HL-60 (cell line): ENCODE data around the gene ACTN4.

Experiments used
- DNase-seq, 2 experiments: peaks; one replicate each; pipeline ENCODE4 v3.0.0-alpha.2; 2010 to 2020; ENCODE audit warnings: low read depth in 1 of 2, low spot score in 1 of 2
- H3K27ac ChIP-seq: fragments of 250-450 bp; sonication (Bioruptor Pico); replicated peaks from 2 replicates; pipeline ENCODE4 v1.5.1; 2020; ENCODE audit warnings: mild to moderate bottlenecking, moderate library complexity
- H3K27me3 ChIP-seq: fragments of 250-450 bp; sonication (Bioruptor Pico); 2 replicates; pipeline ENCODE4 v1.5.1; 2021; ENCODE audit warnings: mild to moderate bottlenecking, moderate library complexity; ENCODE audit not compliant: insufficient read depth, poor library complexity, severe bottlenecking
- H3K4me3 ChIP-seq: replicated peaks from 2 replicates; pipeline ENCODE4 v1.5.1; 2011; ENCODE audit warnings: mild to moderate bottlenecking, control low read depth, low read length; ENCODE audit not compliant: insufficient read depth
- GABPA ChIP-seq: IDR thresholded peaks from 2 replicates; pipeline ENCODE4 v1.6.1; 2012; ENCODE audit warnings: low read depth
- POLR2AphosphoS5 ChIP-seq: IDR thresholded peaks from 2 replicates; pipeline ENCODE4 v1.6.1; 2012; ENCODE audit warnings: low read depth
- SPI1 ChIP-seq: IDR thresholded peaks from 2 replicates; pipeline ENCODE4 v1.6.1; 2012; ENCODE audit warnings: low read depth, mild to moderate bottlenecking, borderline replicate concordance
- TF ChIP-seq, protein P1 (sequence below): IDR thresholded peaks from one replicate; pipeline ENCODE4 v1.5.1; 2011; ENCODE audit warnings: low read length, control low read depth, inconsistent platforms; ENCODE audit not compliant: insufficient read depth
- TF ChIP-seq, protein P2 (sequence below): IDR thresholded peaks from 2 replicates; pipeline ENCODE4 v1.6.1; 2012; ENCODE audit warnings: low read depth; ENCODE audit not compliant: insufficient replicate concordance

ACTN4 gene

DNA sequence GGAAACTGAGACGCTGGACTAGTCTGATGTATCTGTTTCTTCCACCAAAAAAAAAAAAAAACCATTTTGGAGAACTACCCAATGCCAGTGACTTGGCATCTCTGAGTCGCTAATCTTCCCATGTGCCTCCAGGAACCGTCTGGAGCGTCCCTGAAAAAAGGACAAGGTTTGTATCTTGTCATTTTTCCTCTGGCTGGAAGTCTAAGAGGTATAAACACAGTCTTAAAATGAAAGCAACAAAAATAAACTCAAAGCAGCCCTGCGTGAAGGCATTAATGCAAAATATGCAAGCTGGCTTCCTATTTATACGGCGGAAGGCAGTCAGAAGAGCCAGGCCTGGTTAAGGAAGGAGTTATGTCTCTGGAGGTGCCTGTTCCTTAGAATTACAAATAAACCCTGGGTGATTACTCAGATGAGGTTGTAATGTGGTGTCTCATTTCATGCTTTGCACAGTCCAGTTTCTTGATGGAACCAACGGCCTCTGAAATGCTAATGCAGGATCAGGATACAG lies 20.3 kb downstream of the ACTN4 start:
- TF ChIP-seq GABPA (no peak), POLR2AphosphoS5 (no peak), SPI1 (no peak)
- TF ChIP-seq, protein P1, sequence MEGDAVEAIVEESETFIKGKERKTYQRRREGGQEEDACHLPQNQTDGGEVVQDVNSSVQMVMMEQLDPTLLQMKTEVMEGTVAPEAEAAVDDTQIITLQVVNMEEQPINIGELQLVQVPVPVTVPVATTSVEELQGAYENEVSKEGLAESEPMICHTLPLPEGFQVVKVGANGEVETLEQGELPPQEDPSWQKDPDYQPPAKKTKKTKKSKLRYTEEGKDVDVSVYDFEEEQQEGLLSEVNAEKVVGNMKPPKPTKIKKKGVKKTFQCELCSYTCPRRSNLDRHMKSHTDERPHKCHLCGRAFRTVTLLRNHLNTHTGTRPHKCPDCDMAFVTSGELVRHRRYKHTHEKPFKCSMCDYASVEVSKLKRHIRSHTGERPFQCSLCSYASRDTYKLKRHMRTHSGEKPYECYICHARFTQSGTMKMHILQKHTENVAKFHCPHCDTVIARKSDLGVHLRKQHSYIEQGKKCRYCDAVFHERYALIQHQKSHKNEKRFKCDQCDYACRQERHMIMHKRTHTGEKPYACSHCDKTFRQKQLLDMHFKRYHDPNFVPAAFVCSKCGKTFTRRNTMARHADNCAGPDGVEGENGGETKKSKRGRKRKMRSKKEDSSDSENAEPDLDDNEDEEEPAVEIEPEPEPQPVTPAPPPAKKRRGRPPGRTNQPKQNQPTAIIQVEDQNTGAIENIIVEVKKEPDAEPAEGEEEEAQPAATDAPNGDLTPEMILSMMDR, result no peak
- TF ChIP-seq, protein P2, sequence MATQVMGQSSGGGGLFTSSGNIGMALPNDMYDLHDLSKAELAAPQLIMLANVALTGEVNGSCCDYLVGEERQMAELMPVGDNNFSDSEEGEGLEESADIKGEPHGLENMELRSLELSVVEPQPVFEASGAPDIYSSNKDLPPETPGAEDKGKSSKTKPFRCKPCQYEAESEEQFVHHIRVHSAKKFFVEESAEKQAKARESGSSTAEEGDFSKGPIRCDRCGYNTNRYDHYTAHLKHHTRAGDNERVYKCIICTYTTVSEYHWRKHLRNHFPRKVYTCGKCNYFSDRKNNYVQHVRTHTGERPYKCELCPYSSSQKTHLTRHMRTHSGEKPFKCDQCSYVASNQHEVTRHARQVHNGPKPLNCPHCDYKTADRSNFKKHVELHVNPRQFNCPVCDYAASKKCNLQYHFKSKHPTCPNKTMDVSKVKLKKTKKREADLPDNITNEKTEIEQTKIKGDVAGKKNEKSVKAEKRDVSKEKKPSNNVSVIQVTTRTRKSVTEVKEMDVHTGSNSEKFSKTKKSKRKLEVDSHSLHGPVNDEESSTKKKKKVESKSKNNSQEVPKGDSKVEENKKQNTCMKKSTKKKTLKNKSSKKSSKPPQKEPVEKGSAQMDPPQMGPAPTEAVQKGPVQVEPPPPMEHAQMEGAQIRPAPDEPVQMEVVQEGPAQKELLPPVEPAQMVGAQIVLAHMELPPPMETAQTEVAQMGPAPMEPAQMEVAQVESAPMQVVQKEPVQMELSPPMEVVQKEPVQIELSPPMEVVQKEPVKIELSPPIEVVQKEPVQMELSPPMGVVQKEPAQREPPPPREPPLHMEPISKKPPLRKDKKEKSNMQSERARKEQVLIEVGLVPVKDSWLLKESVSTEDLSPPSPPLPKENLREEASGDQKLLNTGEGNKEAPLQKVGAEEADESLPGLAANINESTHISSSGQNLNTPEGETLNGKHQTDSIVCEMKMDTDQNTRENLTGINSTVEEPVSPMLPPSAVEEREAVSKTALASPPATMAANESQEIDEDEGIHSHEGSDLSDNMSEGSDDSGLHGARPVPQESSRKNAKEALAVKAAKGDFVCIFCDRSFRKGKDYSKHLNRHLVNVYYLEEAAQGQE, result no peak
- H3K27ac ChIP-seq, result peak overlapping the region; percentile 76
- H3K4me3 ChIP-seq, result no peak overlapping the region
- H3K27me3 ChIP-seq, result no peaks in the 10 kb centered on the region
- DNase-seq, result no peak

DNA sequence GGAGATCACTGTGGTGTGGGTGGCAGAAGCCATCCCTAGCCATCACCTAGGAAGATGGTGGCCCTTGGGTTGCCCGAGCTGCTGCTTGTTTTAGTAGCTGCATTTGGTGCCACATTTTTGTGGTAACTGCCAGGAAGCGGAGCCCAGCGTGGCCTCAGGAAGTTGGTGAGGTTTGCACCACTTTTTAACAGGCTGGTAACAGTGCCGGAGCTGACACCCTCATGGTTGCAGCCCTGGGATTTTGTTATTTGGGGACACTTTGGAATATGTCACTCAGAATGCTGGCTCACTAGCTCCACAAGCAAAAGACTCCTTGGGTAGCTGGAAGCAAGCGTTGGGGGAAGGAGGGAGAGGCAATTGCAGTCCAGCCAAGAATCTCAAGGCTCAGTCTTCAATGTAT lies 22.1 kb downstream of the ACTN4 start:
- H3K27ac ChIP-seq, result peak overlapping the region; percentile 76
- peak in 1 of 2 experiments; percentile 82 for DNase-seq
- H3K4me3 ChIP-seq, result no peak overlapping the region
- peak; percentile 72 for TF ChIP-seq POLR2AphosphoS5
- TF ChIP-seq GABPA, result peak; percentile 25; the same call in 1 of the 2 replicates
- no peak for TF ChIP-seq SPI1
- H3K27me3 ChIP-seq, result no peaks in the 10 kb centered on the region

DNA sequence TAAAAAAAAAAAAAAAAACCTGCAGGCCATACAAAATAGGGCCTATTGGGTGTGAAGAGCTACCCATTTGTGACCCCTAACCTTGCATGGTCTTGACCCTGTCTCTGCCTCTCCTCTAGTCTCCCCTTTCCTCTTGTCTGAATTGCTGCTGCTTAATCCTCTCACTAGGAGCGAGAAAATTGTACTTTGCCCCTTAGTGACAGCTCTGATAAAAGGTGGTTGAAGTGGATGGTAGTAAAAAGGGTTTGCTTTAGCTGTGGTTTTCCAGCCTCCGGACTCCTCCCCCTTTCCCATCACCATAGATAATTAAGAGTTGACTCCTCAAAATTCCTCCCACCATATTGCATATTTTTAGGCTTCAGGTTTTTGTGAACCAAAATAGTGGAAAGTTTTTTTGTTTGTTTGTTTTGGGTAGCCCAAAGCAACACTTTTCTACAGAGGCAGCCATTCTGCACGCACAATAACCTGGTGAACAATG lies 23.5 kb downstream of the ACTN4 start:
- TF ChIP-seq, protein P1, result no peak
- no peak for TF ChIP-seq SPI1
- no peak for TF ChIP-seq POLR2AphosphoS5
- no peak for TF ChIP-seq GABPA
- TF ChIP-seq, protein P2, result no peak
- DNase-seq, result no peak
- peak overlapping the region; percentile 31 for H3K27ac ChIP-seq
- no peak overlapping the region for H3K4me3 ChIP-seq
- no peaks in the 10 kb centered on the region for H3K27me3 ChIP-seq

DNA sequence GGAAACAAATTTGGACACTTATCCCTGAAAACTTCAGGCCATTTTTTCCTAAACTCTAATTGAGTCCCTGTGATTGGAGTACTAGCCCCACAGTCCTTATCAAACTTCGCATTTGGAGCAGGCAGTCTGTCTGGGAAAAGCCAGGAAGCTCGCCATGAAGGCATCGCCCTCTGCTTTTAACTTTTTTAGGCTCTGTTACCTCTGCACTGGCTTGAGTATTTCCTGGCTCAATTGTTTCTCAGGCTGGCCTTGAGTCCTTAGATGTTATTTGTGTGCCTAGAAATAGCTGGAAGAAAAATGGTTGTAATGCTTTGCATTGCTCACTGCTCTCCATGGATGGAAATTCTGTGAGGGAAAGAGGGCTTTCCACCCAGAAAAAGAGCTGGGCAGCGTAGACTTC lies 24.2 kb downstream of the ACTN4 start:
- TF ChIP-seq GABPA (no peak), SPI1 (no peak), POLR2AphosphoS5 (no peak)
- TF ChIP-seq, protein P1, result no peak
- TF ChIP-seq, protein P2, result no peak
- Histone ChIP-seq H3K4me3 (no peak overlapping the region), H3K27me3 (no peaks in the 10 kb centered on the region), H3K27ac (peak overlapping the region; percentile 31)
- no peak for DNase-seq
